GM12878 (cell line): Measurements from ENCODE around the gene HIBCH. TPM values are rescaled to one million over a fixed set of nuclear protein-coding genes. Genes with fewer than 3 reads are reported as not detected.

Experiments
- ATAC-seq: fragments of 200-7000 bp; cut with Tn5 transposase; 3 replicates; pipeline ENCODE4 v1.9.1; 2020; ENCODE audit warnings: mild to moderate bottlenecking, moderate library complexity
- BruUV-seq: library from RNA; stranded (reverse); fragments of 400-500 nt; replicated peaks from 2 replicates; lab custom pipeline; 2021; lab: Mats Ljungman, UMichigan
- CTCF ChIA-PET: fragments of 300-600 bp; sonication (Branson Sonifier 250); formaldehyde crosslinking; extraction: SDS; loops from one replicate; lab custom pipeline; 2021; ENCODE audit warnings: inconsistent platforms; lab: Yijun Ruan, JAX
- POLR2A ChIA-PET: fragments of 350-600 bp; formaldehyde crosslinking; extraction: SDS; loops from one replicate; lab custom pipeline; 2021; ENCODE audit warnings: inconsistent platforms; lab: Charles Lee
- RAD21 ChIA-PET: fragments of 300-600 bp; sonication (Branson Sonifier 250); formaldehyde crosslinking; loops from one replicate; lab custom pipeline; 2023; ENCODE audit warnings: antibody characterized with exemption; ENCODE audit not compliant: unreplicated experiment; lab: Charles Lee
- SMC1A ChIA-PET: fragments of 300-600 bp; sonication (Branson Sonifier 250); formaldehyde crosslinking; loops from one replicate; lab custom pipeline; 2023; ENCODE audit not compliant: unreplicated experiment, uncharacterized antibody; lab: Charles Lee
- DNase-seq: peaks from one replicate; pipeline ENCODE4 v3.0.0-alpha.2; 2011; ENCODE audit warnings: low read depth, low spot score
- FAIRE-seq: peaks from 3 replicates; lab custom pipeline; 2011; peaks lifted over from hg19 to GRCh38; lab: Jason Lieb, UNC
- H2AFZ ChIP-seq: 2 replicates; pipeline ENCODE4 v1.6.0; 2011; ENCODE audit warnings: low read depth, low read length, control low read depth; ENCODE audit not compliant: control insufficient read depth
- H3K27ac ChIP-seq: 2 replicates; pipeline ENCODE4 v1.5.1; 2011; ENCODE audit warnings: control low read depth; ENCODE audit not compliant: control insufficient read depth, insufficient read depth
- H3K27me3 ChIP-seq, 2 experiments: replicated peaks in 1 of 2; 2 replicates each; pipeline versions ENCODE4 v1.6.0 to v1.6.1; 2011; ENCODE audit warnings: low read length in 1 of 2; ENCODE audit not compliant: control insufficient read depth in 2 of 2, insufficient read depth in 2 of 2
- H3K36me3 ChIP-seq, 2 experiments: 2 replicates each; pipeline ENCODE4 v1.5.1; 2011; ENCODE audit warnings: low read length in 1 of 2; ENCODE audit not compliant: control insufficient read depth in 2 of 2, insufficient read depth in 2 of 2
- H3K4me1 ChIP-seq: 2 replicates; pipeline ENCODE4 v1.6.1; 2011; ENCODE audit warnings: mild to moderate bottlenecking, low read length, moderate library complexity, mixed read lengths; ENCODE audit not compliant: control insufficient read depth, insufficient read depth
- H3K4me2 ChIP-seq: 2 replicates; pipeline ENCODE4 v1.6.0; 2011; ENCODE audit warnings: control low read depth; ENCODE audit not compliant: control insufficient read depth, insufficient read depth
- H3K4me3 ChIP-seq: fragments of 200-600 bp; sonication (generic); 2 replicates; pipeline ENCODE4 v1.5.1; 2016
- H3K79me2 ChIP-seq: 2 replicates; pipeline ENCODE4 v1.6.0; 2011; ENCODE audit warnings: low read length; ENCODE audit not compliant: control insufficient read depth, insufficient read depth
- H3K9ac ChIP-seq: 2 replicates; pipeline ENCODE4 v1.8.0; 2011; ENCODE audit warnings: low read length, control low read depth, mixed read lengths; ENCODE audit not compliant: control insufficient read depth, insufficient read depth
- H3K9me3 ChIP-seq: replicated peaks from 3 replicates; pipeline ENCODE4 v1.5.1; 2011; ENCODE audit warnings: mild to moderate bottlenecking, low read length; ENCODE audit not compliant: control insufficient read depth, insufficient read depth
- H4K20me1 ChIP-seq: 2 replicates; pipeline ENCODE4 v1.6.0; 2011; ENCODE audit not compliant: control insufficient read depth, insufficient read depth
- SMARCA5 ChIP-seq: fragments of 450-650 bp; IDR thresholded peaks from 2 replicates; pipeline ENCODE4 v1.6.1; 2017; ENCODE audit warnings: mild to moderate bottlenecking
- WGBS: methylation state at CpG from one replicate; pipeline ENCODE4 v1.1.6; 2016; ENCODE audit warnings: low lambda C conversion rate; ENCODE audit not compliant: insufficient replicate concordance, insufficient coverage; ENCODE audit errors: missing lambda C conversion rate; 5-methylcytosine and 5-hydroxymethylcytosine counted together
- in situ Hi-C: fragments of 300-500 bp; cut with MboI; formaldehyde crosslinking; loops from 9 replicates; pipeline ENCODE4 v1.14.3; 2018; ENCODE audit warnings: mixed read lengths
- intact Hi-C: fragments of 100-400 bp; cut with micrococcal nuclease; formaldehyde crosslinking; loops from one replicate; pipeline ENCODE4 v1.14.2; 2022; ENCODE audit not compliant: unreplicated experiment
- polyA plus RNA-seq, 11 experiments: library from polyadenylated mRNA; depleted of rRNA in 4 of 11; unstranded in 6 of 11; stranded (reverse) in 5 of 11; fragments of >200 nt; fragmentation: Nextera tagmentation in 4 of 11; fragmentation: Illumina TruSeq in 1 of 11; extraction: Ambion mirVana in 4 of 11; extraction: Trizol in 1 of 11; gene quantifications; 1 replicate in 1 of 11; 2 replicates in 10 of 11; pipeline versions ENCODE4 v1.2.1 to v1.2.3, GENCODE V29; 2011 to 2016; ENCODE audit warnings: inconsistent platforms in 2 of 11, missing spikeins in 2 of 11, low read depth in 1 of 11
- total RNA-seq, 4 experiments: library from RNA; depleted of rRNA in 3 of 4; stranded (reverse); fragments of >200 nt in 3 of 4; fragmentation: Illumina TruSeq in 1 of 4; extraction: Trizol in 1 of 4; gene quantifications; 2 replicates each; pipeline versions ENCODE4 v1.2.1 to v1.2.3, GENCODE V29; 2013 to 2021
- TF ChIP-seq, protein P1 (sequence below): IDR thresholded peaks from 2 replicates; pipeline ENCODE4 v1.6.1; 2012; ENCODE audit warnings: mild to moderate bottlenecking, low read depth, low read length

Gene HIBCH
- total and polyA plus RNA-seq, 10 of the 15 experiments (the other 5 are each of a cell fraction or from before 2014, with no cell fraction given), result 22.3 to 81.0 (median 37.4) TPM

DNA sequence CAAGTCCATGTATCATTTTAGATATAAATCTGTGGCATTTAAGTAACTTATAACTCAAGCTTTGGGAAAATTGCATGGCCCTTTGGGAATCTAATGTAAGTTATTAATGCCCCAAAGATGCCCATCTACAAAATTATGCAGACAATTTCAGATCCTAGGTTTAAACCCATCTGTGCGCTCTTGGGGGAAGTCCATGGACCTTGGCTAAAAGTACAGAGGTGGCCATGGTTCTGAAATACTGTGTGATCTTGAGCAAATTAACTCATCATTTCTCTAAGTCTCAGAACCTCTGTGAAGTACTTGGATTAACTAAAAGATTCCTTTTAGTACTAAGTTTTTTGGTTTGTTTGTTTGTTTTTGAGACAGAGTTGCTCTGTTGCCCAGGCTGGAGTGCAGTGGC, 43.3 kb upstream of the HIBCH start:
- intact Hi-C loops, result no loop called here
- DNase-seq, result no peak
- POLR2A ChIA-PET, result no interaction called here

More for the DNA sequence above, 43.3 kb upstream of the HIBCH start:
- Histone ChIP-seq H4K20me1 (no peaks in the 10 kb centered on the region), H3K4me1 (peaks cover 8% of the 10 kb centered on the region), H3K79me2 (peaks cover 5% of the 10 kb centered on the region), H3K9me3 (no peaks in the 10 kb centered on the region), H3K27ac (no peak overlapping the region), H3K36me3 (no peaks in the 10 kb centered on the region), H3K4me3 (no peak overlapping the region), H3K4me2 (no peak overlapping the region), H2AFZ (no peak overlapping the region)
- WGBS, result 83% methylated on average over 1 of the region's 1 CpG
- CTCF ChIA-PET, result interaction anchor here (1.4 kb wide), 1 partner anchor 48 kb away, joined by 3 read pairs; no protein-coding TSS in a partner anchor
- no peak for FAIRE-seq
- TF ChIP-seq SMARCA5, result no peak
- TF ChIP-seq, protein P1, sequence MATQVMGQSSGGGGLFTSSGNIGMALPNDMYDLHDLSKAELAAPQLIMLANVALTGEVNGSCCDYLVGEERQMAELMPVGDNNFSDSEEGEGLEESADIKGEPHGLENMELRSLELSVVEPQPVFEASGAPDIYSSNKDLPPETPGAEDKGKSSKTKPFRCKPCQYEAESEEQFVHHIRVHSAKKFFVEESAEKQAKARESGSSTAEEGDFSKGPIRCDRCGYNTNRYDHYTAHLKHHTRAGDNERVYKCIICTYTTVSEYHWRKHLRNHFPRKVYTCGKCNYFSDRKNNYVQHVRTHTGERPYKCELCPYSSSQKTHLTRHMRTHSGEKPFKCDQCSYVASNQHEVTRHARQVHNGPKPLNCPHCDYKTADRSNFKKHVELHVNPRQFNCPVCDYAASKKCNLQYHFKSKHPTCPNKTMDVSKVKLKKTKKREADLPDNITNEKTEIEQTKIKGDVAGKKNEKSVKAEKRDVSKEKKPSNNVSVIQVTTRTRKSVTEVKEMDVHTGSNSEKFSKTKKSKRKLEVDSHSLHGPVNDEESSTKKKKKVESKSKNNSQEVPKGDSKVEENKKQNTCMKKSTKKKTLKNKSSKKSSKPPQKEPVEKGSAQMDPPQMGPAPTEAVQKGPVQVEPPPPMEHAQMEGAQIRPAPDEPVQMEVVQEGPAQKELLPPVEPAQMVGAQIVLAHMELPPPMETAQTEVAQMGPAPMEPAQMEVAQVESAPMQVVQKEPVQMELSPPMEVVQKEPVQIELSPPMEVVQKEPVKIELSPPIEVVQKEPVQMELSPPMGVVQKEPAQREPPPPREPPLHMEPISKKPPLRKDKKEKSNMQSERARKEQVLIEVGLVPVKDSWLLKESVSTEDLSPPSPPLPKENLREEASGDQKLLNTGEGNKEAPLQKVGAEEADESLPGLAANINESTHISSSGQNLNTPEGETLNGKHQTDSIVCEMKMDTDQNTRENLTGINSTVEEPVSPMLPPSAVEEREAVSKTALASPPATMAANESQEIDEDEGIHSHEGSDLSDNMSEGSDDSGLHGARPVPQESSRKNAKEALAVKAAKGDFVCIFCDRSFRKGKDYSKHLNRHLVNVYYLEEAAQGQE, result peak; percentile 30; the same call in 1 of the 2 replicates
- TF ChIP-seq, all 136 proteins: peak for 1
- in situ Hi-C loops, result no loop called here
- ChIA-PET SMC1A (interaction anchor here (0.6 to 1.4 kb wide), 3 partner anchors 153 to 447 kb away, joined by 3 read pairs; no protein-coding TSS in a partner anchor), RAD21 (no interaction called here)
- no peak for ATAC-seq
- no peak overlapping the region for H3K9ac ChIP-seq
- H3K27me3 ChIP-seq, result no peaks in the 10 kb centered on the region
- BruUV-seq, result no TSS peak
